ENCODE measurements around the gene SLC39A1. TPM values are rescaled to one million over a fixed set of nuclear protein-coding genes. Genes with fewer than 3 reads are reported as not detected.

SLC39A1 gene
- total and polyA plus RNA-seq, 2 of the 8 experiments (the other 6 are each of a cell fraction or from before 2014, with no cell fraction given), result 238 to 337 TPM

DNA sequence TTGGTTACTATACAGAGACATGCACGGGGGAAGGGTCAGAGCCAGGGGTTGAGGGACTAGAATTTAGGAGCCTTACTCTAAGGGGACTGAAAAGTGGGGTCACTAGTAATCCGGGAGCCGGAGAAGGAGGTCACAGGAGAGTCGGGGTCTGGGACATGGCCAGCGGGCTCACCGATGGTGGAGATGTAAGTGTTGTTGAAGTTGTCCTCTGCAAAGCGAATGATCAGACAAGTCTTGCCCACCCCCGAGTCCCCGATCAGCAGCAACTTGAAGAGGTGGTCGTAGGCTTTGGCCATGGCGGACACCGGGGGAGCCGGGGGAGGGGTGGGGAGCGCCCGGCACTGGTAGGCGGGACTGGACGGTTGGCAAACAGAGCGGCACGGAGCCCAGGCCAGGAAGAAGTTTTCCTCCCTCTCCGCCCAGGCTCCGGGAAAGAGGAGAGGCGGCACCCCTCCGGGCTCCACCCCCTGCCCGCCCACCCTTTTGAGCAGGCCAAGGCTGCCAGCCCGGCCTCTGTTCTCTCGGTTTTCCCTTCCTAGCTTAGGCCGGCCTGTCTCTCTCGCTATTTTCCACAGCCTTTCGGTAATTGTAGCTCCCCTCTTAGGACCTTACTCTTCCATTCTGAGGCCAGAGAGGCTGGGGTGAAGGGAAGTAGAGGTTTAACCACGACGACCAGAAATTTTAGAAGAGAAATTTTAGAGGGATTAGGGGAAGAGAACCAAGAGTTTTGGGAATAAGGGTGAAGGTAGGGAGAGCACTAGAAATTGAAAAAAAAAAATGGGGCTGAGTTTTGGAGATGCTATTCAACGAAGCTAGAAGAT lies 22.8 kb upstream of the SLC39A1 start, which contains the start of gene RAB13:
Gene RAB13, minus strand, starts transcription at position 399 of the 821 bp plus-strand sequence. Its CDS starts 103 bp downstream, at position 296.
- Histone ChIP-seq H3K9me3 (ENCODE audit: insufficient read depth in 2 of 2, low read depth in 1 of 2, low read length in 1 of 2) (no peaks in the 10 kb centered on the region), H3K79me2 (ENCODE audit: control insufficient read depth in 1 of 2, insufficient read depth in 2 of 2, low read length in 2 of 2) (peaks cover 0 to 25% of the 10 kb centered on the region in 2 experiments; a peak in 3 of 4 replicates), H3K23me2 (ENCODE audit: low read depth, low read length) (peaks cover 11% of the 10 kb centered on the region), H2BK12ac (ENCODE audit: low read depth, low read length) (0 out of 2 replicates have a peak within 1 kb of the TSS, but pooled peaks have one; percentile 5), H2BK15ac (ENCODE audit: low read length) (peak within 1 kb of the TSS; percentile 81; the same call in 1 of the 2 replicates), H3K36me3 (ENCODE audit: control insufficient read depth in 2 of 4, insufficient read depth in 4 of 4, low read length in 3 of 4) (peaks cover 5 to 30% (median 22%) of the 10 kb centered on the region in 4 experiments; a peak in 7 of 8 replicates), H3K4me3 (ENCODE audit: extremely low read depth in 1 of 4, insufficient read depth in 2 of 4, low read depth in 3 of 4, low read length in 4 of 4) (peak within 1 kb of the TSS; percentile 83 to 93 (median 90)), H2BK20ac (ENCODE audit: low read length) (no peak within 1 kb of the TSS), H3K14ac (ENCODE audit: insufficient read length) (no peak within 1 kb of the TSS), H3K4me2 (ENCODE audit: insufficient read depth in 1 of 2, low read depth in 2 of 2, low read length in 2 of 2) (peak within 1 kb of the TSS; percentile 96 to 100), H2AK5ac (ENCODE audit: low read depth, low read length) (no peak within 1 kb of the TSS), H3K18ac (ENCODE audit: extremely low read depth, low read length) (peak within 1 kb of the TSS; percentile 64), H3K23ac (ENCODE audit: insufficient read length) (no peak within 1 kb of the TSS), H3K79me1 (ENCODE audit: low read depth, low read length) (0 out of 2 replicates have a peak, but pooled peaks cover 3% of the 10 kb centered on the region), H2AFZ (ENCODE audit: low read length) (peak within 1 kb of the TSS; percentile 81), H3K4me1 (replicated peaks in 1 of 4; ENCODE audit: control insufficient read depth in 3 of 4, insufficient read depth in 4 of 4, low read length in 3 of 4) (peaks cover 0 to 10% (median 9%) of the 10 kb centered on the region in 4 experiments; a peak in 5 of 7 replicates), H3K27ac (ENCODE audit: low read depth, low read length) (peak within 1 kb of the TSS; percentile 74), H3K4ac (replicated peaks; ENCODE audit: insufficient read length, low read depth, low read length) (peak within 1 kb of the TSS; percentile 85), H3K27me3 (replicated peaks in 1 of 4; ENCODE audit: control insufficient read depth in 3 of 4, extremely low read depth in 1 of 4, insufficient read depth in 3 of 4, low read length in 3 of 4) (no peaks in the 10 kb centered on the region), H3K9ac (replicated peaks in 1 of 4; ENCODE audit: extremely low read depth in 1 of 4, low read depth in 3 of 4, low read length in 3 of 4) (peak within 1 kb of the TSS; percentile 61 to 90 (median 80)), H4K5ac (ENCODE audit: insufficient read length, low read depth, low read length) (peak within 1 kb of the TSS; percentile 92), H4K20me1 (replicated peaks in 1 of 2; ENCODE audit: control insufficient read depth in 1 of 2, insufficient read depth in 2 of 2, low read length in 2 of 2) (peaks cover 0 to 4% of the 10 kb centered on the region in 2 experiments), H2BK5ac (ENCODE audit: low read depth, low read length) (peak within 1 kb of the TSS; percentile 60), H4K91ac (replicated peaks; ENCODE audit: insufficient read length, low read length) (peak within 1 kb of the TSS; percentile 38), H3K56ac (replicated peaks; ENCODE audit: insufficient read length, low read depth, low read length) (peak within 1 kb of the TSS; percentile 70), H4K8ac (ENCODE audit: extremely low read depth, insufficient read depth, low read length) (no peak within 1 kb of the TSS), H2BK120ac (replicated peaks; ENCODE audit: low read depth, low read length) (no peak within 1 kb of the TSS)
- DNase-seq (ENCODE audit: low read depth in 1 of 2, low spot score in 2 of 2) (peak in 1 of 2 experiments; percentile 86), FAIRE-seq (no peak)
- CTCF ChIA-PET (ENCODE audit: partially characterized antibody), result interaction anchor here (0.6 to 3.9 kb wide), 35 partner anchors 8 to 357 kb away, joined by 3 to 31 read pairs (median 4); partner anchors contain the start of genes CREB3L4, DENND4B, GATAD2B and JTB
- TF ChIP-seq EP300 (IDR thresholded peaks at IDR 0.05; ENCODE audit: borderline replicate concordance in 1 of 2, low read depth in 2 of 2, low read length in 2 of 2), result no peak
- TF ChIP-seq CHD2 (IDR thresholded peaks at IDR 0.05; ENCODE audit: low read length), result no peak
- 0 out of 2 replicates have a peak, but pooled peaks have one; percentile 3 for TF ChIP-seq EGR1 (IDR thresholded peaks at IDR 0.05; ENCODE audit: borderline replicate concordance, low read depth, low read length)
- no peak for TF ChIP-seq MAX (IDR thresholded peaks at IDR 0.05)
- TF ChIP-seq ASH2L (IDR thresholded peaks at IDR 0.05; ENCODE audit: low read length), result peak; percentile 45
- TF ChIP-seq SIN3A (conservative IDR thresholded peaks at IDR 0.05 in 1 of 2, IDR thresholded peaks at IDR 0.05 in 1 of 2; ENCODE audit: low read depth in 1 of 2, low read length in 2 of 2), result peak in 1 of 2 experiments; percentile 51; a peak in 1 of 4 replicates
- peak in 1 of 2 experiments; percentile 53 for TF ChIP-seq POLR2A (IDR thresholded peaks at IDR 0.05; ENCODE audit: control extremely low read depth in 1 of 2, low read depth in 2 of 2, low read length in 2 of 2)
- TF ChIP-seq PHF8 (conservative IDR thresholded peaks at IDR 0.05; ENCODE audit: low read depth, low read length), result peak; percentile 41; the same call in 1 of the 2 replicates
- TF ChIP-seq POLR2AphosphoS5 (IDR thresholded peaks at IDR 0.05; ENCODE audit: low read depth, low read length), result peak; percentile 77
- TF ChIP-seq TAF1 (IDR thresholded peaks at IDR 0.05; ENCODE audit: low read depth, low read length), result peak; percentile 79
- POLR2A ChIA-PET (ENCODE audit: partially characterized antibody), result interaction anchor here (0.9 to 13.2 kb wide), 16 partner anchors 9 to 211 kb away, joined by 3 to 454 read pairs (median 4); partner anchors contain the start of genes CREB3L4, CRTC2, DENND4B and JTB
- 4% methylated on average over 23 of the region's 32 CpGs; no CpG with 5 or more reads in 1 of the 2 experiments for WGBS, 2 experiments (ENCODE audit: extremely low coverage in 1 of 2, insufficient coverage in 1 of 2, insufficient read length in 1 of 2, insufficient replicate concordance in 2 of 2, low coverage in 1 of 2, low lambda C conversion rate in 2 of 2, missing lambda C conversion rate in 1 of 2)
